Activated CD8-positive, alpha-beta memory T cell treated with anti-CD3 and anti-CD28 coated beads for 48 hours (primary cell): ENCODE data around the gene LRRC36.
"Not testable (repeated sequence)": the region's sequence is repeated elsewhere in the genome, so short reads cannot be mapped to it uniquely, and the experiment has no call there.

Experiments
- DNase-seq, 3 experiments: peaks; one replicate each; pipeline ENCODE4 v3.0.0-alpha.2; 2020; ENCODE audit warnings: low read depth in 2 of 3, low spot score in 2 of 3

LRRC36 gene

GRCh38 chr16:67399749-67400704, 73.4 kb downstream of the LRRC36 start:
- no peak for DNase-seq

DNA sequence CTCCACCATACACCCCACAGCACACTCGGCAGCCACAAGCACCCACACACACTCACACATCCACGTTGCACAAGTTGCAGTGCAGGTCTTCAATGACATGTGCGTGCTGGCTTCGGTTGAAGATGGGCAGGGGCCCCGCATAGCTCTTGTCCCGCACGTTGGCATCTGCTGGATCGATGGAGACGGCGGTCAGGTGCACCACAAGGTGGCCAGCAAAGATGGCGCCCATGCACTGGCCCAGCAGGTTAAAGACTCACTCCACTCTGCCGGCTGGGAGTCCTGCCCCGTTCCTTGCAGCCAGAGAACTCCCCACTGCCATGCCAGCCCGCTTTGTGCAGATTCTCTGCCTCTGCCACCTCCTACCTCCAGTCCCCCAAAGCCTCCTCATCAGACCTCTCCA, 74.3 kb downstream of the LRRC36 start:
- no peak for DNase-seq

GRCh38 chr16:67403976-67404555, 77.5 kb downstream of the LRRC36 start:
- DNase-seq: no peak

DNA sequence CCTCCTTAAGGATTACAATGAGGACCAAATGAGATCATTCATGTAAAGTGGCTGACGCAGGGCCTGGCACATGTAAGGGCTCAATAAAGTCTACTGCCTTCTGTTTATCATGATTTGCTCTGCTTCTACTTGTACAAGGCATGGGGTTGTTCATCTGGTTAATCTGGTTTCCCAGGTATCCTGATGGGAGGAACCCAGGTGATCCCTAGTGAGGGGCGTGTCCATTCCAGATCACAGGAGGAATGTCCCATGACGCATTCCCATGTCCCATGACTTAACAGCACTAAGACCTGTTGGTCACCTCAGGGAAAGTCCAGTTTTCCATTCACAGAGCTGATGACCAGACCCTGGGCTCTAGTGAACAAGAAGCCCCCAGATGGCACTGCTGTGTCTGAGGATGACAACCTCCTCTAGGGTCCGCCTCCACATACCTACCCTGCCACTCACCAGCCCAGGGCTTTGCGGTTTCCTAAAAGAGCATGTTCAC, 78.2 kb downstream of the LRRC36 start:
- DNase-seq: no peak

GRCh38 chr16:67405336-67405735, 78.7 kb downstream of the LRRC36 start:
- DNase-seq: no peak

DNA sequence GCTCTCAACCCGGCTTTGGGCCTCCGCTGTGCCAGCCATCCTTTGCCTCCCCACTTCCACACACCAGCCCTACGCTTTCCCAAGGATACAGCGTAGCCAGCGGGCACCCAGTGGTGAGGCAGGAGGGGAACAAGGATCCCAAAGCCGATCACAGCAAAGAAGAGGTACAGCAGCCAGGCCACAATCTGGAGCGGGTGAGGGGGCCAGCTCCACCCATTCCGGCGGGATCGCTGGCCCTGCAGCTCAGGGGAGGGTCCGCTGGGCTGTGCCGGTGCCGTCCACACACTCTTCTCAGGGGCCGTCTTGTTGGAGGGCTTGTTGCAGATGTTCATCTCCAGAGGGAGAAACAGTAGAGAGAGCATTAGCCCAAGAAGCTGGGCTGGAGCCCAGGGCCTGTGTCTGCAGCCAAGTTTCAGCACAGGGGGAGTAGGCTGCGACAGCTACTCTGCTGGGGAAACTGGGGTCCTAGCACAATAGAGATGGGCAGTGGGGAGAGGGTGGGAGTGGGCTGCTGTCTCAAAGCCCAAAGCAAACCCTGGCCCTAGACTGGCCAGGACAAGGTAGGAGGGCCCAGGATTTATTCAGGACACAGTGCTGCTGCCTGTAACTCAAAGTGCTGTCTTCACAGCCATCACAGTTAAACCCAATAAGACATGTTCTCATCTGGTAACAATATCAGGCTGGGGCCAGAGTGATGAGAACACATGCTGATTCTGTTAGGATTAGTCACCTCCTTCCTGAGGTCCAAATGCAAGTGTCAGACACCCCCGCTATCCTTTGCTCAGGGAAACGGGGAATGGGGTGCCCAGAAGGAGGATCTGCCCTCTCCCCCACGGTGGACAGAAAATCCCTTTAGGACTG, 79.7 kb downstream of the LRRC36 start:
- DNase-seq: no peak

GRCh38 chr16:67407176-67407787, 80.7 kb downstream of the LRRC36 start:
- DNase-seq: no peak

DNA sequence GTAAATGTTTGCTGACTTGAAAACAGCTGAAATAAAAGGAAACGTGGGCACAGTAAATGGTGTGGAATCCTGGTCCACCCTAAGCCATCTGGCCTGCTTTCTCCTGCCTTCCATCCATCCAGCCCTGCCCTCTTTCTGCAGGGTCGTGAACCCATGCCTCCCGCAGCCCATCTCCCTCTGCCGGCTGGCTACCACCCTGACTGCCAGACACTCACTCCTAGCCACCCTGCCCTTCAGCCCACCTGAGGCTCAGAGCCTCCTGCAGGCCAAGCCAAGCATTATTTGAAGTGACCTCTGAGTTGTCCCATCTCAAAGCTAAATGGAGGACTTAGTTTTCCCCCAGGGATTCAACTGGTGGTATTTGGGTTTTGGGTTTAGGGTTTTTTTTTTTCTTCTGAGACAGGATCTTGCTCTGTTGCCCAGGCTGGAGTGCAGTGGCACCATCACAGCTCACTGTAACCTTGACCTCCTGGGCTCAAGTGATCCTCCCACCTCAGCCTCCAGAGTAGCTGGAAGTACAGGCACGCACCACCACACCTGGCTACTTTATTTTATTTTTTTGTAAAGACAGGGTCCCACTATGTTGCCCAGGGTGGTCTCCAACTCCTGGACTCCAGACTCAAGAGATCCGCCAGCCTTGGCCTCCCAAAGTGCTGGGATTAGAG, 81.3 kb downstream of the LRRC36 start:
- no peak for DNase-seq

DNA sequence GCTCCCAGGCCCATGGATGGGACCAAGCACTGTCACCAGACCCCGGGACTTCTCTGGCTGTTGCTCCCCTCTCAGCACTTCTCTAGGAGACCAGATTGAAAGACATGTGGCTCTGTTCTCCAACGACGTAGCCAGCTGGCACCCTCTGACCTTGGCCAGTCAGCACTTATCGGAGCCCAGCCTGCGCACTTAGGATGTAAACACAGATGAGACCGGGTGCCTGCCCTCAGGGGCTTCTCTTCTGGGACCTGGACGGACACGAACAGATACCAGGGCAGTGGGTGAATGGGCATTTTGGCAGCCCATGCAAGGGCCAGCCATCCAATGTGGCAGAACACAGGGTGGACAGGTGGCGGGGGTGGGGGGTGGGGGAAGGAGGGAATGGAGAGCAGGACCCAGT, 83.0 kb downstream of the LRRC36 start:
- DNase-seq: no peak

DNA sequence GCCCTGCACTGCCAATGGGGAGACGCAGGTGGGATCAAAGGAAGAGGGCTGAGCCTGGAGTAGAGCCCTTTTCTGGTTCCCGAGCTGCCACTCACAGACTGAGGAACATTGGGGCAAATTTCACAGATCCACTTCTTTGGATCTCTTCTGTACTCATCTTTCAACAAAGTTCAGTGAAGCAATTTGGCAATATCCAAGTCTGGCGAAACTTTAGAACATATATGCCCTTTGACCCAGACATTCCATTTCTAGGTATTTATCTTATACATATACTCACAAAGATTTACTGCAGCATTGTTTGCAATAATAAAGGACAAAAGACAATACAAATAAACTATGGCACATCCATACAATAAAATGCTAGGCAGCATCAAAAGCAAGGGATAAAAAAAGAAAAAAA, 84.7 kb downstream of the LRRC36 start:
- no peak for DNase-seq

- no peak for DNase-seq
These were observed 85.7 kb downstream of the LRRC36 start for GRCh38 chr16:67412294-67412693.

- no peak for DNase-seq
These were observed 87.6 kb downstream of the LRRC36 start for GRCh38 chr16:67413978-67414911.

DNA sequence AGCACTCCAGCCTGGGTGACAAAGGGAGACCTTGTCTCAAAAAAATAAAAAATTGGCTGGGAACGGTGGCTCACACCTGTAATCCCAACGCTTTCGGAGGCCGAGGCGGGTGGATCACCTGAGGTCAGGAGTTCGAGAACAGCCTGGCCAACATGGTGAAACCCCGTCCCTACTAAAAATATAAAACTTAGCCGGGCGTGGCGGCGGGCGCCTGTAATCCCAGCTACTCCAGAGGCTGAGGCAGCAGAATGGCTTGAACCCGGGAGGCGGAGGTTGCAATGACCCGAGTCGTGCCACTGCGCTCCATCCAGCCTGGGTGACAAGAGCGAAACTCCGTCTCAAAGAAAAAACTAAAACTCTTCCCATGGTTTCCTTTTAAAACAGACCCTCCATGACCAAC, 88.8 kb downstream of the LRRC36 start:
- DNase-seq: not testable (repeated sequence)

DNA sequence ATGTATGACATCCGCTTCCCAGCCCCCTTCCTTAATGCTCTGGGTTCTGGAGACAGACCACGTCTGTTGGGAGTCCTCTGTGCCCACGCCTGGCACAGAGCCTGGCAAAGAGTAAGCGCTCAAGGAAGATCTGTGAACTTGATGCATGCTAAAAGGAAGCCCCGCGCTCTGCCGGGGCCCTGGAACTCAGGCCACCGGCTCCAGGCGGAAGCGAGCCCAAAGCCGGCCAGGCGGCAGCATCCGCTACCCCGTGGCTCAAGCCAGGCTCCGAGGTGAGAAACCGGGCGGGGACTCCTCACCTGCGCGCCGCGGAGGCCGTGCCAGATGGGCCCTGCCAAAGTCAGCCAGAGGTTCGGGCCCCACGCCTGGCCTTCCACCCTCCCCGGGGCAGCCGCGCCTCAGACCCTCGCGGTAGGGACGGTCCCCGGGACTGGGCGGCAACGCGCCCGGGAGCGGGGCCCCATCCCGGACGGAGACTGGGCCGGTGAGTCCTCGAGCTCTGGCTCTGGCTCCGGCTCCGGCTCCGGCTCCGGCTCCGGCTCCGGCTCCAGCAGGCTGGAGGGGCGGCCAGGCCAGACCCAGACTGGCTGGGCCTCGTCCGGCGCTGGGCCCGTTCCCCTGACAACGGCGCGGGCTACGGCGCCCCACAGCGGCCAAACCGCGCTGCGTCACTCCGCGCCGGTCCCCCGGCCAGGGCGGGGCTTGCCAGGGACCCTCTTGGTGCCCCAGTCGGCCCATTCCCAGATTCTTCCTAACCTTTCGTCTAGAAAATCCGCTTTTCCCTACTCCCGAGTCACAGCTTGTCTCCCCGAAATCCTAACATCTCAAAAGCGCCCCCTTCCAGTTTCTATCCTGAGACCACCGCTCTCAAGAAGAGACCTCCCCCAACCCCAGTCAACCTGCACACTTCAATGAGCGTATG, 89.5 kb downstream of the LRRC36 start, which contains the start of gene ZDHHC1:
TSS of gene ZDHHC1 (minus strand) at position 606 of the 922 bp plus-strand sequence. CDS start 8,702 bp downstream, outside the sequence.
- no peak for DNase-seq

- no peak for DNase-seq
These were observed 90.9 kb downstream of the LRRC36 start for GRCh38 chr16:67417333-67418061.

- no peak for DNase-seq
These were observed 92.9 kb downstream of the LRRC36 start for GRCh38 chr16:67419502-67419901.

- DNase-seq: no peak
These were observed 93.3 kb downstream of the LRRC36 start for GRCh38 chr16:67419931-67420330.
